Left renal cortex interstitium (tissue), 4 donors: ENCODE results near the gene RASGRF2. TPM values are rescaled to one million over a fixed set of nuclear protein-coding genes. Genes with fewer than 3 reads are reported as not detected.
"Not testable (repeated sequence)": the region's sequence is repeated elsewhere in the genome, so short reads cannot be mapped to it uniquely, and the experiment has no call there.

Experiments used
- DNase-seq, 4 donors: peaks; one replicate each; pipeline ENCODE4 v3.0.0-alpha.2; 2013; ENCODE audit warnings: low read depth in 4 of 4, low spot score in 2 of 4, missing footprints in 1 of 4
- polyA plus RNA-seq, 4 donors: library from polyadenylated mRNA; unstranded; fragments of 120-200 nt; gene quantifications; one replicate each; pipeline ENCODE4 v1.2.1, GENCODE V29; 2013; ENCODE audit not compliant: insufficient read length in 4 of 4

Gene RASGRF2
- polyA plus RNA-seq, 4 donors, result 1.6 to 2.4 (median 2.3) TPM

- no peak for DNase-seq
Observed at GRCh38 chr5:80982093-80982492, 21.9 kb downstream of the RASGRF2 start.

GRCh38 chr5:80985600-80986228 is 25.6 kb downstream of the RASGRF2 start:
- no peak for DNase-seq

GRCh38 chr5:80986382-80986781 is 26.2 kb downstream of the RASGRF2 start:
- DNase-seq, result no peak

- DNase-seq, result no peak
Observed at GRCh38 chr5:80987078-80987766, 27.1 kb downstream of the RASGRF2 start.

- DNase-seq, result no peak
Observed at GRCh38 chr5:80988419-80988935, 28.3 kb downstream of the RASGRF2 start.

GRCh38 chr5:80989883-80990282 is 29.7 kb downstream of the RASGRF2 start:
- no peak for DNase-seq

- no peak for DNase-seq
Observed at GRCh38 chr5:80990527-80990926, 30.4 kb downstream of the RASGRF2 start.

GRCh38 chr5:80990971-80991370 is 30.8 kb downstream of the RASGRF2 start:
- no peak for DNase-seq

GRCh38 chr5:80995908-80996307 is 35.7 kb downstream of the RASGRF2 start:
- no peak for DNase-seq

GRCh38 chr5:80998590-80998979 is 38.4 kb downstream of the RASGRF2 start:
- no peak for DNase-seq

- DNase-seq, result no peak
Observed at GRCh38 chr5:81003811-81004386, 43.7 kb downstream of the RASGRF2 start.

- no peak for DNase-seq
Observed at GRCh38 chr5:81005708-81006107, 45.5 kb downstream of the RASGRF2 start.

GRCh38 chr5:81006231-81006630 is 46.1 kb downstream of the RASGRF2 start:
- no peak for DNase-seq

GRCh38 chr5:81006947-81007636 is 46.9 kb downstream of the RASGRF2 start:
- DNase-seq, result no peak

GRCh38 chr5:81007637-81008027 is 47.5 kb downstream of the RASGRF2 start:
- DNase-seq, result no peak

GRCh38 chr5:81010336-81011169 is 50.4 kb downstream of the RASGRF2 start:
- DNase-seq, result no peak

- no peak for DNase-seq
Observed at GRCh38 chr5:81014348-81014747, 54.2 kb downstream of the RASGRF2 start.

GRCh38 chr5:81016116-81016515 is 56.0 kb downstream of the RASGRF2 start:
- DNase-seq, result no peak

- DNase-seq, result no peak
Observed at GRCh38 chr5:81017320-81017719, 57.2 kb downstream of the RASGRF2 start.

- DNase-seq, result not testable (repeated sequence)
Observed at GRCh38 chr5:81018608-81019007, 58.4 kb downstream of the RASGRF2 start.
